Measurements from ENCODE around the gene SIK2.

- TF ChIP-seq CTCF (IDR thresholded peaks at IDR 0.05) = no peak
- TF ChIP-seq EZH2 (IDR thresholded peaks at IDR 0.05; ENCODE audit: borderline replicate concordance, insufficient read depth, low read depth, low read length, poor library complexity, severe bottlenecking) = no peak
Observed at GRCh38 chr11:111570796-111571195, 31.5 kb upstream of the SIK2 start.
